ENCODE data around the gene HSD11B1. TPM values are rescaled to one million over a fixed set of nuclear protein-coding genes. Genes with fewer than 3 reads are reported as not detected.
A peak's percentile ranks its signal among the peaks of the same experiment; 100 is the strongest.

Gene HSD11B1
- total RNA-seq, 1 experiment from 2014 or later = 0.27 TPM

DNA sequence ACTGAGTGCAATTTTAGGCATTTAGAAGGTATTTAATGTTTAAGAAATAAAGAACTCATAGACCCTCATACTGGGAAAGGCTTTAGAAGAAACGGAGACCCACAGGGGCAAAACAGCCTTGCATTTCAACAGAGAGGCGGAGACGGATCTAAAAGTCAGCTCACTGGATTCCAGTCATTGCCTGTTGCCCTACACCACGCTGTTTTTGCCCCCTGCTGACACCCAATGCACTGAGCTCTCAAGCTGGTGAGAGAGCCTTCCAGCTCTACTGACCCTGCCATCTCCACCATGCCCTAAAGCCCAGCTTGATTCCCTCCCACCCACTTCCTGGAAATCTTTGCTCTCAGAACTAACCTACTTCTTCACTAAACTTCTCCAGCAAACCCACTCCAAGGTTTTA, 44.0 kb downstream of the HSD11B1 start:
- ChIA-PET RAD21 (ENCODE audit: low non-redundant PET in 1 of 2, low total read pairs in 2 of 2, uncharacterized antibody in 2 of 2, unreplicated experiment in 2 of 2) (interaction anchor here in 1 of 2 experiments (0.7 kb wide), 1 partner anchor 172 kb away, joined by 3 read pairs; no protein-coding TSS in a partner anchor), CTCF (interaction anchor here (0.8 to 2.0 kb wide), 15 partner anchors 9 to 181 kb away, joined by 3 to 11 read pairs (median 5); partner anchors contain the start of genes CAMK1G and IRF6), POLR2A (interaction anchor here (1.0 kb wide), 1 partner anchor 99 kb away, joined by 3 read pairs; no protein-coding TSS in a partner anchor)
- H3K27ac ChIP-seq (ENCODE audit: low read depth, low read length) = no peak overlapping the region
- H3K4me3 ChIP-seq (replicated peaks in 1 of 2; ENCODE audit: low read depth in 1 of 2, low read length in 2 of 2) = no peak overlapping the region
- H3K27me3 ChIP-seq (ENCODE audit: insufficient read depth, low read length) = no peaks in the 10 kb centered on the region
- H3K36me3 ChIP-seq (ENCODE audit: control insufficient read depth in 1 of 2, insufficient read depth in 2 of 2, low read length in 2 of 2) = no peaks in the 10 kb centered on the region
- H3K9ac ChIP-seq (ENCODE audit: low read length) = no peak overlapping the region
- ATAC-seq (no peak), DNase-seq (ENCODE audit: low read depth, low spot score) (no peak)
- no TSS peak for BruUV-seq (replicated peaks)
- no peaks in the 10 kb centered on the region for H4K20me1 ChIP-seq (ENCODE audit: insufficient read depth)
- H2AFZ ChIP-seq (ENCODE audit: low read depth, low read length, poor library complexity, severe bottlenecking) = peak overlapping the region; percentile 89
- H3K4me2 ChIP-seq (ENCODE audit: low read length) = no peak overlapping the region
- no peaks in the 10 kb centered on the region for H3K79me2 ChIP-seq (ENCODE audit: insufficient read depth, low read length)
- intact Hi-C loops (cut with micrococcal nuclease) = no loop called here
- no peaks in the 10 kb centered on the region for H3K9me2 ChIP-seq (ENCODE audit: insufficient read depth)
- H3K9me3 ChIP-seq (ENCODE audit: control insufficient read depth in 1 of 2, insufficient read depth in 1 of 2, low read depth in 1 of 2, low read length in 2 of 2) = no peaks in the 10 kb centered on the region
- TF ChIP-seq ZFX (IDR thresholded peaks at IDR 0.05) = no peak
- no peak for TF ChIP-seq CBX3 (IDR thresholded peaks at IDR 0.05; ENCODE audit: low read depth)
- TF ChIP-seq FOSL1 (IDR thresholded peaks at IDR 0.05; ENCODE audit: low read depth) = no peak
- no peak for TF ChIP-seq REST (IDR thresholded peaks at IDR 0.05; ENCODE audit: low read depth)
- no peak for TF ChIP-seq EZH2 (IDR thresholded peaks at IDR 0.05)
- no peak for TF ChIP-seq POLR2A (IDR thresholded peaks at IDR 0.05; ENCODE audit: borderline replicate concordance, extremely low read depth, insufficient read depth, insufficient read length)
- no peak for TF ChIP-seq EGR1 (IDR thresholded peaks at IDR 0.05; ENCODE audit: low read depth)
- no peak for TF ChIP-seq ATF3 (IDR thresholded peaks at IDR 0.05)
- peaks cover 0 to 14% of the 10 kb centered on the region in 2 experiments; a peak in 2 of 4 replicates for H3K4me1 ChIP-seq (ENCODE audit: control insufficient read depth in 1 of 2, insufficient read depth in 2 of 2, low read length in 2 of 2)
